HCT116 (cell line): Measurements from ENCODE around the gene MYO3B. TPM values are rescaled to one million over a fixed set of nuclear protein-coding genes. Genes with fewer than 3 reads are reported as not detected.

Experiments
- ATAC-seq: fragments of 200-7000 bp; cut with Tn5 transposase; 2 replicates; pipeline ENCODE4 v1.9.1; 2020; ENCODE audit warnings: mild to moderate bottlenecking, moderate library complexity
- BruUV-seq: library from RNA; stranded (reverse); fragments of 400-500 nt; replicated peaks from 2 replicates; lab custom pipeline; 2021; lab: Mats Ljungman, UMichigan
- CTCF ChIA-PET: fragments of 300-600 bp; sonication (Branson Sonifier 250); formaldehyde crosslinking; loops from one replicate; lab custom pipeline; 2021; ENCODE audit warnings: antibody characterized with exemption; lab: Charles Lee
- POLR2A ChIA-PET: fragments of 300-600, 350-600 bp; sonication (Branson Sonifier 250); formaldehyde crosslinking; loops from one replicate; lab custom pipeline; 2021; ENCODE audit warnings: antibody characterized with exemption; lab: Charles Lee
- RAD21 ChIA-PET, 2 experiments: fragments of 300-600 bp; sonication (Branson Sonifier 250); formaldehyde crosslinking; loops; one replicate each; lab custom pipeline; 2023; ENCODE audit warnings: low total read pairs in 2 of 2; ENCODE audit not compliant: uncharacterized antibody in 2 of 2, unreplicated experiment in 2 of 2, low non-redundant PET in 1 of 2; lab: Charles Lee
- DNase-seq: peaks from one replicate; pipeline ENCODE4 v3.0.0-alpha.2; 2010; ENCODE audit warnings: low read depth, low spot score
- H2AFZ ChIP-seq: fragments of 200-600 bp; shearing (Covaris generic), sonication (generic); 2 replicates; pipeline ENCODE4 v1.6.1; 2017; ENCODE audit warnings: low read depth, mixed run types, mixed read lengths, antibody characterized with exemption, low read length; ENCODE audit not compliant: poor library complexity, severe bottlenecking
- H3K27ac ChIP-seq: 2 replicates; pipeline ENCODE4 v1.5.1; 2012; ENCODE audit warnings: low read depth, low read length
- H3K27me3 ChIP-seq: fragments of 200-600 bp; sonication (generic); 2 replicates; pipeline ENCODE4 v1.6.1; 2016; ENCODE audit warnings: mixed run types, low read length, mixed read lengths; ENCODE audit not compliant: insufficient read depth
- H3K36me3 ChIP-seq, 2 experiments: fragments of 200-500 bp in 1 of 2; fragments of 200-600 bp in 1 of 2; sonication (Bioruptor generic) in 1 of 2; sonication (generic) in 1 of 2; 2 replicates each; pipeline versions ENCODE4 v1.5.1 to v1.6.1; 2014 to 2016; ENCODE audit warnings: low read length in 2 of 2, inconsistent platforms in 1 of 2, mixed read lengths in 1 of 2, mixed run types in 1 of 2; ENCODE audit not compliant: insufficient read depth in 2 of 2, control insufficient read depth in 1 of 2
- H3K4me1 ChIP-seq, 2 experiments: fragments of 200-600 bp in 1 of 2; sonication (generic) in 1 of 2; 2 replicates each; pipeline versions ENCODE4 v1.5.1 to v1.6.1; 2012 to 2017; ENCODE audit warnings: low read length in 2 of 2, inconsistent platforms in 1 of 2, mild to moderate bottlenecking in 1 of 2, mixed read lengths in 1 of 2, mixed run types in 1 of 2, moderate library complexity in 1 of 2; ENCODE audit not compliant: insufficient read depth in 2 of 2, control insufficient read depth in 1 of 2
- H3K4me2 ChIP-seq: fragments of 200-600 bp; sonication (generic); 2 replicates; pipeline ENCODE4 v1.6.1; 2017; ENCODE audit warnings: mixed run types, low read length, mixed read lengths
- H3K4me3 ChIP-seq, 2 experiments: fragments of 200-600 bp in 1 of 2; sonication (generic) in 1 of 2; replicated peaks in 1 of 2; 2 replicates each; pipeline ENCODE4 v1.5.1; 2011 to 2016; ENCODE audit warnings: low read length in 2 of 2, control low read depth in 1 of 2, low read depth in 1 of 2, mild to moderate bottlenecking in 1 of 2, mixed read lengths in 1 of 2, mixed run types in 1 of 2
- H3K79me2 ChIP-seq: fragments of 200-600 bp; sonication (generic); 2 replicates; pipeline ENCODE4 v1.6.1; 2017; ENCODE audit warnings: mild to moderate bottlenecking, mixed run types, low read length, moderate library complexity, mixed read lengths; ENCODE audit not compliant: insufficient read depth
- H3K9ac ChIP-seq: fragments of 200-600 bp; sonication (generic); 2 replicates; pipeline ENCODE4 v1.6.1; 2016; ENCODE audit warnings: low read length, mixed read lengths
- H3K9me2 ChIP-seq: fragments of 200-600 bp; sonication (generic), shearing (Covaris generic); 2 replicates; pipeline ENCODE4 v1.6.1; 2017; ENCODE audit warnings: mixed run types, mild to moderate bottlenecking, moderate library complexity; ENCODE audit not compliant: insufficient read depth
- H3K9me3 ChIP-seq, 2 experiments: fragments of 200-500 bp in 1 of 2; fragments of 200-600 bp in 1 of 2; sonication (Bioruptor generic) in 1 of 2; sonication (generic) in 1 of 2; 2 replicates each; pipeline ENCODE4 v1.6.1; 2014 to 2017; ENCODE audit warnings: low read length in 2 of 2, mixed read lengths in 2 of 2, inconsistent platforms in 1 of 2, low read depth in 1 of 2, mild to moderate bottlenecking in 1 of 2, mixed run types in 1 of 2, moderate library complexity in 1 of 2; ENCODE audit not compliant: control insufficient read depth in 1 of 2, insufficient read depth in 1 of 2
- H4K20me1 ChIP-seq: fragments of 200-600 bp; sonication (generic), shearing (Covaris generic); 2 replicates; pipeline ENCODE4 v1.6.1; 2017; ENCODE audit warnings: mixed run types, mild to moderate bottlenecking, moderate library complexity; ENCODE audit not compliant: insufficient read depth
- ATF3 ChIP-seq: IDR thresholded peaks from 2 replicates; pipeline ENCODE4 v1.6.1; 2012
- CEBPB ChIP-seq: IDR thresholded peaks from 2 replicates; pipeline ENCODE4 v1.6.1; 2012; ENCODE audit warnings: low read depth
- CTCF ChIP-seq, 3 experiments: fragments of 200-600 bp in 1 of 3; sonication (generic) in 1 of 3; IDR thresholded peaks in 2 of 3; conservative IDR thresholded peaks in 1 of 3; 2 replicates each; pipeline ENCODE4 v1.5.1; 2012 to 2017; ENCODE audit warnings: low read depth in 2 of 3, low read length in 2 of 3, antibody characterized with exemption in 1 of 3, borderline replicate concordance in 1 of 3, control low read depth in 1 of 3, mild to moderate bottlenecking in 1 of 3, mixed read lengths in 1 of 3, mixed run types in 1 of 3, moderate library complexity in 1 of 3; ENCODE audit not compliant: insufficient read depth in 1 of 3
- EGR1 ChIP-seq: IDR thresholded peaks from 2 replicates; pipeline ENCODE4 v1.6.1; 2012; ENCODE audit warnings: low read depth
- ELF1 ChIP-seq: IDR thresholded peaks from 2 replicates; pipeline ENCODE4 v1.6.1; 2012; ENCODE audit warnings: low read depth, borderline replicate concordance
- EZH2 ChIP-seq: fragments of 200-600 bp; sonication (generic); IDR thresholded peaks from 2 replicates; pipeline ENCODE4 v1.6.1; 2017; ENCODE audit warnings: antibody characterized with exemption, mixed run types
- JUND ChIP-seq: IDR thresholded peaks from 2 replicates; pipeline ENCODE4 v1.6.1; 2012
- MAX ChIP-seq: IDR thresholded peaks from 2 replicates; pipeline ENCODE4 v1.6.1; 2012
- POLR2A ChIP-seq: IDR thresholded peaks from 2 replicates; pipeline ENCODE4 v1.7.0; 2011; ENCODE audit warnings: borderline replicate concordance; ENCODE audit not compliant: insufficient read depth, insufficient read length; ENCODE audit errors: extremely low read depth
- POLR2AphosphoS5 ChIP-seq: IDR thresholded peaks from 2 replicates; pipeline ENCODE4 v1.6.1; 2011; ENCODE audit warnings: mild to moderate bottlenecking, low read depth, low read length, moderate library complexity
- RAD21 ChIP-seq: IDR thresholded peaks from 2 replicates; pipeline ENCODE4 v1.6.1; 2012; ENCODE audit warnings: low read depth, mild to moderate bottlenecking
- SIN3A ChIP-seq: IDR thresholded peaks from 2 replicates; pipeline ENCODE4 v1.6.1; 2012; ENCODE audit warnings: low read depth
- SP1 ChIP-seq: IDR thresholded peaks from 2 replicates; pipeline ENCODE4 v1.6.1; 2012; ENCODE audit warnings: low read depth
- SRF ChIP-seq: IDR thresholded peaks from 2 replicates; pipeline ENCODE4 v1.6.1; 2012; ENCODE audit warnings: low read depth
- YY1 ChIP-seq: IDR thresholded peaks from 2 replicates; pipeline ENCODE4 v1.6.1; 2011; ENCODE audit warnings: low read length, low read depth, moderate library complexity, mild to moderate bottlenecking; ENCODE audit not compliant: insufficient replicate concordance; ENCODE audit errors: extremely low read depth
- ZBTB33 ChIP-seq: IDR thresholded peaks from 2 replicates; pipeline ENCODE4 v1.6.1; 2011; ENCODE audit warnings: mild to moderate bottlenecking, low read length, moderate library complexity; ENCODE audit not compliant: insufficient replicate concordance; ENCODE audit errors: extremely low read depth
- ZFX ChIP-seq: fragments of 450-650 bp; IDR thresholded peaks from 2 replicates; pipeline ENCODE4 v1.6.1; 2017
- ZNF274 ChIP-seq: fragments of 200-500 bp; sonication (Bioruptor generic); IDR thresholded peaks from 2 replicates; pipeline ENCODE4 v1.6.1; 2014; ENCODE audit warnings: mild to moderate bottlenecking, low read depth, low read length, inconsistent platforms
- intact Hi-C: fragments of 100-400 bp; cut with micrococcal nuclease; formaldehyde crosslinking; loops from 2 replicates; pipeline ENCODE4 v1.10.0; 2022
- total RNA-seq: library from RNA; stranded (reverse); gene quantifications from one replicate; pipeline ENCODE4 v1.2.1, GENCODE V29; 2021; ENCODE audit not compliant: unreplicated experiment

MYO3B gene
- total RNA-seq, 1 experiment from 2014 or later = not detected

- H3K79me2 ChIP-seq = no peaks in the 10 kb centered on the region
- DNase-seq (no peak), ATAC-seq (no peak)
- no peaks in the 10 kb centered on the region for H3K9me2 ChIP-seq
- no peak overlapping the region for H3K9ac ChIP-seq
- ChIA-PET CTCF (no interaction called here), POLR2A (no interaction called here), RAD21 (no interaction called here)
- TF ChIP-seq SRF = no peak
- TF ChIP-seq EZH2 = no peak
- TF ChIP-seq CEBPB = no peak
- no peak for TF ChIP-seq CTCF (IDR thresholded peaks at IDR 0.05 in 2 of 3, conservative IDR thresholded peaks at IDR 0.05 in 1 of 3; ENCODE audit: borderline replicate concordance in 1 of 3, insufficient read depth in 1 of 3, low read depth in 2 of 3, low read length in 2 of 3)
- no peak for TF ChIP-seq YY1
- TF ChIP-seq JUND = no peak
- TF ChIP-seq SP1 = no peak
- no peak for TF ChIP-seq ZBTB33
- TF ChIP-seq POLR2A = no peak
- no peak for TF ChIP-seq ELF1
- TF ChIP-seq POLR2AphosphoS5 = no peak
- TF ChIP-seq ZNF274 = no peak
- TF ChIP-seq EGR1 = no peak
- no peak for TF ChIP-seq ZFX
- no peak for TF ChIP-seq RAD21
- TF ChIP-seq SIN3A = no peak
- TF ChIP-seq ATF3 = no peak
- no peak for TF ChIP-seq MAX
- H3K4me3 ChIP-seq = no peak overlapping the region
- no peaks in the 10 kb centered on the region for H3K9me3 ChIP-seq
- no TSS peak for BruUV-seq
- H3K4me1 ChIP-seq = no peaks in the 10 kb centered on the region
- no peak overlapping the region for H3K4me2 ChIP-seq
- H3K27ac ChIP-seq = no peak overlapping the region
- intact Hi-C loops = no loop called here
- no peaks in the 10 kb centered on the region for H4K20me1 ChIP-seq
- no peaks in the 10 kb centered on the region for H3K36me3 ChIP-seq
- no peak overlapping the region for H2AFZ ChIP-seq
- no peaks in the 10 kb centered on the region for H3K27me3 ChIP-seq
These were observed 497.8 kb downstream of the MYO3B start for GRCh38 chr2:170675701-170676100.
